Measurements from ENCODE around the gene ALG13.

DNA sequence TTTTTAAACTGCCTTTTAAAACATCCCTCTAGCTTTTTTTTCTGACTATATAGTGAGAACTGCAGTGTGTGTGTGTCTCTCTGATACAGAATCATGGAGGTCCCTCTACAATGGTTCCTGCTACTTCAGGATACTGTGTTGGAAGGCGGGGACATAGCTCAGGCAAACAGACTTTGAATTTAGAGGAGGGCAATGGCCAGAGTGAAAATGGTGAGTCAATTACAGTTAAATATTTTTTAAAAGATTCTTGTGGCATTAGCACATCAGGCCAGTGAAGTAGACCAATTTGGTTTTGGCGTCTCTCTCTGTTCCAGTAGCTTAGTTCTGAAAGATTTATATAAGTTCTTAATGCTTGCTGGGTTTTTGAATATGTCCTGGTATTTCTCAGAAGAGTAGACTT lies 47.1 kb downstream of the ALG13 start:
- TF ChIP-seq, protein P1, sequence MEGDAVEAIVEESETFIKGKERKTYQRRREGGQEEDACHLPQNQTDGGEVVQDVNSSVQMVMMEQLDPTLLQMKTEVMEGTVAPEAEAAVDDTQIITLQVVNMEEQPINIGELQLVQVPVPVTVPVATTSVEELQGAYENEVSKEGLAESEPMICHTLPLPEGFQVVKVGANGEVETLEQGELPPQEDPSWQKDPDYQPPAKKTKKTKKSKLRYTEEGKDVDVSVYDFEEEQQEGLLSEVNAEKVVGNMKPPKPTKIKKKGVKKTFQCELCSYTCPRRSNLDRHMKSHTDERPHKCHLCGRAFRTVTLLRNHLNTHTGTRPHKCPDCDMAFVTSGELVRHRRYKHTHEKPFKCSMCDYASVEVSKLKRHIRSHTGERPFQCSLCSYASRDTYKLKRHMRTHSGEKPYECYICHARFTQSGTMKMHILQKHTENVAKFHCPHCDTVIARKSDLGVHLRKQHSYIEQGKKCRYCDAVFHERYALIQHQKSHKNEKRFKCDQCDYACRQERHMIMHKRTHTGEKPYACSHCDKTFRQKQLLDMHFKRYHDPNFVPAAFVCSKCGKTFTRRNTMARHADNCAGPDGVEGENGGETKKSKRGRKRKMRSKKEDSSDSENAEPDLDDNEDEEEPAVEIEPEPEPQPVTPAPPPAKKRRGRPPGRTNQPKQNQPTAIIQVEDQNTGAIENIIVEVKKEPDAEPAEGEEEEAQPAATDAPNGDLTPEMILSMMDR (IDR thresholded peaks at IDR 0.05; ENCODE audit: low read length) = no peak
- TF ChIP-seq EZH2 (IDR thresholded peaks at IDR 0.05; ENCODE audit: borderline replicate concordance, low read length) = no peak

All from OCI-LY1 (cell line).